Neuronal stem cell (in vitro differentiated cells): ENCODE data around the gene C1orf35.
A peak's percentile ranks its signal among the peaks of the same experiment; 100 is the strongest.

Experiments used
- DNase-seq: peaks from one replicate; pipeline ENCODE4 v3.0.0-alpha.2; 2013; ENCODE audit warnings: low spot score
- H2AFZ ChIP-seq: one replicate; pipeline ENCODE4 v1.6.1; 2013; ENCODE audit warnings: mild to moderate bottlenecking, low read length, inconsistent platforms
- H2AK5ac ChIP-seq: 2 replicates; pipeline ENCODE4 v1.6.1; 2013; ENCODE audit warnings: low read depth, mild to moderate bottlenecking, inconsistent platforms, low read length, moderate library complexity, mixed read lengths
- H2BK120ac ChIP-seq: 2 replicates; pipeline ENCODE4 v1.6.1; 2013; ENCODE audit warnings: low read depth, mild to moderate bottlenecking, inconsistent platforms, low read length, moderate library complexity, mixed read lengths
- H2BK12ac ChIP-seq: one replicate; pipeline ENCODE4 v1.6.1; 2013; ENCODE audit warnings: low read length, inconsistent platforms
- H2BK15ac ChIP-seq: 2 replicates; pipeline ENCODE4 v1.6.1; 2013; ENCODE audit warnings: mild to moderate bottlenecking, low read length, inconsistent platforms, mixed read lengths
- H2BK5ac ChIP-seq: one replicate; pipeline ENCODE4 v1.6.1; 2013; ENCODE audit warnings: inconsistent platforms, mild to moderate bottlenecking, low read length, moderate library complexity
- H3K14ac ChIP-seq: one replicate; pipeline ENCODE4 v1.6.1; 2013; ENCODE audit warnings: low read length, inconsistent platforms
- H3K18ac ChIP-seq: 2 replicates; pipeline ENCODE4 v1.6.1; 2013; ENCODE audit warnings: low read length, inconsistent platforms
- H3K23ac ChIP-seq: 2 replicates; pipeline ENCODE4 v1.6.1; 2013; ENCODE audit warnings: low read depth, mild to moderate bottlenecking, mixed read lengths, low read length, inconsistent platforms; ENCODE audit not compliant: poor library complexity
- H3K27ac ChIP-seq: replicated peaks from 3 replicates; pipeline ENCODE4 v1.5.1; 2013; ENCODE audit warnings: low read length, inconsistent platforms
- H3K27me3 ChIP-seq, 3 experiments: 2 replicates each; pipeline ENCODE4 v1.6.1; 2013; ENCODE audit warnings: low read length in 3 of 3, mild to moderate bottlenecking in 2 of 3, inconsistent platforms in 1 of 3, low read depth in 1 of 3, mixed read lengths in 1 of 3, moderate library complexity in 1 of 3; ENCODE audit not compliant: control insufficient read depth in 3 of 3, insufficient read depth in 3 of 3
- H3K36me3 ChIP-seq, 2 donors: replicated peaks in 1 of 2; 2 replicates each; pipeline ENCODE4 v1.6.1; 2013; ENCODE audit warnings: low read length in 2 of 2; ENCODE audit not compliant: control insufficient read depth in 2 of 2, insufficient read depth in 2 of 2
- H3K4ac ChIP-seq: 2 replicates; pipeline ENCODE4 v1.6.1; 2013; ENCODE audit warnings: inconsistent platforms, mild to moderate bottlenecking, low read length, moderate library complexity
- H3K4me1 ChIP-seq, 2 donors: 1 replicate in 1 of 2; 2 replicates in 1 of 2; pipeline ENCODE4 v1.6.1; 2013; ENCODE audit warnings: low read length in 2 of 2, low read depth in 1 of 2; ENCODE audit not compliant: control insufficient read depth in 2 of 2, insufficient read depth in 1 of 2
- H3K4me2 ChIP-seq: one replicate; pipeline ENCODE4 v1.6.1; 2013; ENCODE audit warnings: mild to moderate bottlenecking, low read length, inconsistent platforms; ENCODE audit not compliant: insufficient read depth, poor library complexity, severe bottlenecking
- H3K4me3 ChIP-seq, 2 donors: 2 replicates each; pipeline ENCODE4 v1.5.1; 2013; ENCODE audit warnings: low read length in 2 of 2, mild to moderate bottlenecking in 2 of 2, inconsistent platforms in 1 of 2, moderate library complexity in 1 of 2
- H3K79me1 ChIP-seq: one replicate; pipeline ENCODE4 v1.6.1; 2013; ENCODE audit warnings: low read depth, mild to moderate bottlenecking, inconsistent platforms, low read length, moderate library complexity
- H3K9ac ChIP-seq: one replicate; pipeline ENCODE4 v1.6.1; 2013; ENCODE audit warnings: mild to moderate bottlenecking, low read depth, low read length, inconsistent platforms; ENCODE audit not compliant: poor library complexity
- H3K9me3 ChIP-seq, 2 donors: replicated peaks in 1 of 2; 2 replicates each; pipeline versions ENCODE3 to v1.6.1; 2013; ENCODE audit warnings: low read length in 2 of 2, mild to moderate bottlenecking in 2 of 2, inconsistent platforms in 1 of 2, low read depth in 1 of 2, mixed read lengths in 1 of 2, moderate library complexity in 1 of 2; ENCODE audit not compliant: control insufficient read depth in 2 of 2, insufficient read depth in 1 of 2
- H4K8ac ChIP-seq: one replicate; pipeline ENCODE4 v1.6.1; 2013; ENCODE audit warnings: low read depth, mild to moderate bottlenecking, inconsistent platforms, low read length, moderate library complexity
- H4K91ac ChIP-seq: one replicate; pipeline ENCODE4 v1.6.1; 2013; ENCODE audit warnings: low read length, low read depth, mild to moderate bottlenecking, inconsistent platforms; ENCODE audit not compliant: poor library complexity
- WGBS, 2 donors: extraction: QIAGEN DNeasy Blood & Tissue Kit; methylation state at CpG; one replicate each; pipeline ENCODE4 v1.1.7; 2013; ENCODE audit warnings: missing lambda C conversion rate in 2 of 2, mixed read lengths in 1 of 2; ENCODE audit not compliant: insufficient read length in 2 of 2, insufficient replicate concordance in 1 of 2; ENCODE audit errors: extremely low coverage in 2 of 2; 5-methylcytosine and 5-hydroxymethylcytosine counted together

Gene C1orf35

GRCh38 chr1:228072658-228073043, 30.5 kb downstream of the C1orf35 start:
- peaks cover 3 to 50% (median 47%) of the 10 kb centered on the region in 3 experiments for H3K27me3 ChIP-seq
- H3K4me2 ChIP-seq, result no peak overlapping the region
- no CpG with 5 or more reads among the region's 5 CpGs for WGBS, 2 donors
- peaks cover 0 to 12% of the 10 kb centered on the region in 2 donors for H3K4me1 ChIP-seq
- no peak overlapping the region for H2AFZ ChIP-seq
- H3K23ac ChIP-seq, result no peak overlapping the region
- H3K36me3 ChIP-seq, result no peaks in the 10 kb centered on the region
- H4K91ac ChIP-seq, result no peak overlapping the region
- H3K14ac ChIP-seq, result no peak overlapping the region
- H3K4ac ChIP-seq, result no peak overlapping the region
- DNase-seq, result no peak
- H3K9ac ChIP-seq, result no peak overlapping the region
- H4K8ac ChIP-seq, result no peak overlapping the region
- no peak overlapping the region for H2BK5ac ChIP-seq
- no peak overlapping the region for H2BK15ac ChIP-seq
- no peak overlapping the region for H3K27ac ChIP-seq
- no peak overlapping the region for H2BK120ac ChIP-seq
- peaks cover 3% of the 10 kb centered on the region for H3K79me1 ChIP-seq
- H2AK5ac ChIP-seq, result peak overlapping the region; percentile 96
- H3K18ac ChIP-seq, result no peak overlapping the region
- no peak overlapping the region for H2BK12ac ChIP-seq
- peaks cover 0 to 5% of the 10 kb centered on the region in 2 donors for H3K9me3 ChIP-seq
- no peak overlapping the region for H3K4me3 ChIP-seq

GRCh38 chr1:228071839-228072657, 31.1 kb downstream of the C1orf35 start:
- DNase-seq, result no peak
- peaks cover 0 to 5% of the 10 kb centered on the region in 2 donors for H3K9me3 ChIP-seq
- no peak overlapping the region for H2AK5ac ChIP-seq
- H4K8ac ChIP-seq, result no peak overlapping the region
- H3K4me1 ChIP-seq, result peaks cover 0 to 12% of the 10 kb centered on the region in 2 donors
- H2BK120ac ChIP-seq, result no peak overlapping the region
- no peak overlapping the region for H3K4me3 ChIP-seq
- no peak overlapping the region for H3K23ac ChIP-seq
- H3K36me3 ChIP-seq, result no peaks in the 10 kb centered on the region
- H3K79me1 ChIP-seq, result peaks cover 3% of the 10 kb centered on the region
- H4K91ac ChIP-seq, result no peak overlapping the region
- H3K18ac ChIP-seq, result peak overlapping the region; percentile 3
- no peak overlapping the region for H3K4me2 ChIP-seq
- H2BK5ac ChIP-seq, result no peak overlapping the region
- no peak overlapping the region for H2BK15ac ChIP-seq
- no peak overlapping the region for H3K4ac ChIP-seq
- H2BK12ac ChIP-seq, result no peak overlapping the region
- WGBS, 2 donors, result 100% methylated on average over 3 of the region's 7 CpGs
- H3K9ac ChIP-seq, result no peak overlapping the region
- no peak overlapping the region for H2AFZ ChIP-seq
- no peak overlapping the region for H3K27ac ChIP-seq
- no peak overlapping the region for H3K14ac ChIP-seq
- peaks cover 3 to 56% (median 52%) of the 10 kb centered on the region in 3 experiments for H3K27me3 ChIP-seq

- Histone ChIP-seq H2BK12ac (no peak overlapping the region), H3K4me1 (peaks cover 0 to 12% of the 10 kb centered on the region in 2 donors), H2BK15ac (no peak overlapping the region), H3K4ac (no peak overlapping the region), H3K9me3 (peaks cover 0 to 5% of the 10 kb centered on the region in 2 donors), H2BK5ac (no peak overlapping the region), H3K79me1 (peaks cover 3% of the 10 kb centered on the region), H3K4me3 (no peak overlapping the region), H3K4me2 (no peak overlapping the region), H3K36me3 (no peaks in the 10 kb centered on the region), H4K8ac (no peak overlapping the region), H3K27me3 (peaks cover 3 to 62% (median 62%) of the 10 kb centered on the region in 3 experiments), H2AFZ (no peak overlapping the region), H3K14ac (no peak overlapping the region), H3K23ac (no peak overlapping the region), H3K27ac (no peak overlapping the region), H3K9ac (no peak overlapping the region), H3K18ac (no peak overlapping the region), H4K91ac (no peak overlapping the region), H2BK120ac (no peak overlapping the region), H2AK5ac (no peak overlapping the region)
- DNase-seq, result no peak
- WGBS, 2 donors, result 100% methylated on average over 1 to 2 of the region's 3 CpGs
Observed at GRCh38 chr1:228070851-228071250, 32.3 kb downstream of the C1orf35 start.

- Histone ChIP-seq H2BK12ac (no peak overlapping the region), H3K18ac (no peak overlapping the region), H3K23ac (no peak overlapping the region), H3K4me3 (no peak overlapping the region), H3K27me3 (peaks cover 3 to 68% (median 58%) of the 10 kb centered on the region in 3 experiments), H3K4me1 (peaks cover 0 to 12% of the 10 kb centered on the region in 2 donors), H3K36me3 (no peaks in the 10 kb centered on the region), H2BK15ac (no peak overlapping the region), H3K79me1 (peaks cover 3% of the 10 kb centered on the region), H4K8ac (no peak overlapping the region), H3K4ac (no peak overlapping the region), H2AK5ac (no peak overlapping the region), H3K14ac (no peak overlapping the region), H3K27ac (no peak overlapping the region), H3K9ac (no peak overlapping the region), H2BK5ac (no peak overlapping the region), H2BK120ac (no peak overlapping the region), H3K4me2 (no peak overlapping the region), H4K91ac (no peak overlapping the region), H3K9me3 (peaks cover 0 to 5% of the 10 kb centered on the region in 2 donors), H2AFZ (no peak overlapping the region)
- no peak for DNase-seq
- WGBS, 2 donors, result 100% methylated on average over 2 of the region's 2 CpGs; no CpG with 5 or more reads in 1 of the 2 donors
Observed at GRCh38 chr1:228070173-228070572, 33.0 kb downstream of the C1orf35 start.
